Spinal cord (tissue), 10 donors: ENCODE results near the gene DNAH2. TPM values are rescaled to one million over a fixed set of nuclear protein-coding genes. Genes with fewer than 3 reads are reported as not detected.
"Not testable (repeated sequence)": the region's sequence is repeated elsewhere in the genome, so short reads cannot be mapped to it uniquely, and the experiment has no call there.

ENCODE experiments used
- DNase-seq, 6 donors: peaks; one replicate each; pipeline versions ENCODE4 v3.0.0 to v3.0.0-alpha.2; 2013 to 2015; ENCODE audit warnings: low spot score in 6 of 6, low read depth in 4 of 6
- H3K27ac ChIP-seq: one replicate; pipeline ENCODE4 v1.5.1; 2013; ENCODE audit warnings: low read depth, low read length, control low read depth
- H3K27me3 ChIP-seq: one replicate; pipeline ENCODE4 v1.6.1; 2013; ENCODE audit warnings: low read length; ENCODE audit not compliant: control insufficient read depth, insufficient read depth
- H3K36me3 ChIP-seq: one replicate; pipeline ENCODE4 v1.6.1; 2013; ENCODE audit warnings: low read length; ENCODE audit not compliant: control insufficient read depth, insufficient read depth
- H3K4me1 ChIP-seq: one replicate; pipeline ENCODE4 v1.6.1; 2013; ENCODE audit warnings: low read length; ENCODE audit not compliant: control insufficient read depth, insufficient read depth
- H3K4me3 ChIP-seq: one replicate; pipeline ENCODE4 v1.5.1; 2013; ENCODE audit warnings: low read depth, low read length, control low read depth
- H3K9me3 ChIP-seq: one replicate; pipeline ENCODE4 v1.6.1; 2013; ENCODE audit warnings: low read length; ENCODE audit not compliant: control insufficient read depth, insufficient read depth
- WGBS: methylation state at CpG from one replicate; pipeline ENCODE4 v1.1.5; 2013; ENCODE audit warnings: missing lambda C conversion rate; ENCODE audit not compliant: insufficient coverage; 5-methylcytosine and 5-hydroxymethylcytosine counted together
- polyA plus RNA-seq, 2 donors: library from polyadenylated mRNA; unstranded; fragments of 120-200 nt; gene quantifications; one replicate each; pipeline ENCODE4 v1.2.1, GENCODE V29; 2013; ENCODE audit not compliant: insufficient read length in 2 of 2
- total RNA-seq, 2 donors: library from RNA; depleted of rRNA in 1 of 2; stranded (reverse); fragments of 120-200 nt in 1 of 2; fragments of >200 nt in 1 of 2; gene quantifications; one replicate each; pipeline versions ENCODE4 v1.2.3 to v1.2.4, GENCODE V29; 2013 to 2014
- donor health status: healthy.

The DNAH2 gene
- total and polyA plus RNA-seq, 4 donors, result 1.3 to 3.2 (median 2.9) TPM

DNA sequence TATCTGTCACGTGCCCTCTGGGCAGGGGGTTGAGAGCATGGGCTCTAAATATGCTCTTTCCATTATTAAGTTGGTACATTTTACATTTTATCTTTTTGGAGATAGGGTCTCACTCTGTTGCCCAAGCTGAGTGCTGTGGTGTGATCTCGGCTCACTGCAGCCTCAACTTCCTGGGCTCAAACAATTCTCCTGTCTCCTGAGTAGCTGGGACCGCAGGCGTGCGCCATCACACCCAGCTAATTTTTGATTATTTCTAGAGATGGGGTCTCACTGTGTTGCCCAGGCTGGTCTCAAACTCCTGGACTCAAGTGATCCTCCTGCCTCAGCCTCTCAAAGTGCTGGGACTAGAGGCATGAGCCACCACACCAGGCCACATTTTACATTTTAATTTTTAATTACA is 72.6 kb downstream of the DNAH2 start:
- Histone ChIP-seq H3K27me3 (no peaks in the 10 kb centered on the region), H3K9me3 (no peaks in the 10 kb centered on the region), H3K36me3 (peaks cover 9% of the 10 kb centered on the region), H3K4me3 (no peak overlapping the region), H3K4me1 (no peaks in the 10 kb centered on the region), H3K27ac (no peak overlapping the region)
- WGBS, result no CpG with 5 or more reads among the region's 5 CpGs
- DNase-seq, result no peak

DNA sequence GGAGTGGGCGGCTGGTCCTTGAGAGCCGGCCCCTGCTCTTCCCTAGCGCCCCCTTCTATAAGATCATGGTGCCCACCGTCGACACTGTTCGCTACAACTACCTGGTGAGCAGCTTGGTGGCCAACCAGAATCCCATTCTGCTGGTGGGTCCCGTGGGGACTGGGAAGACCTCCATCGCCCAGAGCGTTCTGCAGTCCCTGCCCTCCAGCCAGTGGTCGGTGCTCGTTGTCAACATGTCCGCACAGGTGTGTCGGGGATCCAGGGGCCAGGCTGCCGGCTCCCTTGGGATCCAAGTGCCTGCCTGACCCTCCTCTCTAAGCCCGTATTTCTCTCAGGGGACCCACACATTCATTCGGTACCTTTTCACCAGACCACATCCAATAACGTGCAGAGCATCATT is 75.1 kb downstream of the DNAH2 start:
- Histone ChIP-seq H3K27ac (no peak overlapping the region), H3K27me3 (no peaks in the 10 kb centered on the region), H3K36me3 (peaks cover 9% of the 10 kb centered on the region), H3K9me3 (no peaks in the 10 kb centered on the region), H3K4me3 (no peak overlapping the region), H3K4me1 (no peaks in the 10 kb centered on the region)
- 94% methylated on average over 17 of the region's 17 CpGs for WGBS
- no peak for DNase-seq

DNA sequence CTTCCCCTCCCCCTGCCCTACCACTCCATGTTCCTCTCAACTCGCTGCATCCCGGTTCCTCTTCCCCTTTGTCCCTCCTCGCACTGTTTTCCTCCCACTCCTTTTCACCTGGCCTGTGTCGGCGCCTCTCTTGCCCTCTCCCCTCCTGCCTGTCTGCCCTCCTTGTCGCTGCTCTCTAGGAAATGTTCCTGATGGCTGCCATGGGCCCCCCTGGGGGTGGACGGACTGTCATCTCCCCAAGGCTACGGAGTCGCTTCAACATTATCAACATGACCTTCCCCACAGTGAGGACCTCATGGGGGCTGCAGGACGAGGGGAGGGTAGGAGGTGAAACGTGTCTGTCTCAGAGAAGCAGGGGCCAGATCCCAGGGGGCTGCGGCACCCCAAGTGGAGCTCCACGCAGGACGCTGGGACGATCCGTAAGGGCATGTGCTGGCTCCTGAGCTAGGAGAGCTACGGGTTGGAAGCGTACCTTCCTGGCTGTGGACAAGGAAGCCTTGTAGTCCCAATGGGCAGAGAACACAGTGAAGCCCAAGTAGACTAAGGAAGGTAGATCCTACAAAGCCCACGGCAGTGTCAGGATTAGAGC is 76.6 kb downstream of the DNAH2 start:
- no peaks in the 10 kb centered on the region for H3K4me1 ChIP-seq
- H3K9me3 ChIP-seq, result no peaks in the 10 kb centered on the region
- 55% methylated on average over 15 of the region's 19 CpGs for WGBS
- no peak overlapping the region for H3K27ac ChIP-seq
- peaks cover 9% of the 10 kb centered on the region for H3K36me3 ChIP-seq
- no peaks in the 10 kb centered on the region for H3K27me3 ChIP-seq
- H3K4me3 ChIP-seq, result no peak overlapping the region
- DNase-seq, result no peak

DNA sequence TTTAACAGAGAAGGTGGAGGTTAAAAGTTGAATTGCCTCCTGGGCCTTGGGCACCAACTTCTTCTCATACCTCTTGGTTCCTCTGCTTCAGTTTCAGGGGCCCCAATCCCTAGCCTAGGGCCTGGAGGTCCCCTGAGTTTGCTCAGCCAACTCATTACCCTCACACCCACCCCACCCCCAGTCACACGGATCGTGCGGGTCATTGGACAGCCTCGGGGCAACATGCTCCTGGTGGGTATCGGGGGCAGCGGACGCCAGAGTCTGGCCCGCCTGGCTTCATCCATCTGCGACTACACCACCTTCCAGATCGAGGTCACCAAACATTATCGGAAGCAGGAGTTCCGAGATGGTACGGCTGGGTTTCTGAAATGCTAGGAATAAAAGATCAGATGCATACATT is 80.4 kb downstream of the DNAH2 start:
- Histone ChIP-seq H3K27me3 (no peaks in the 10 kb centered on the region), H3K4me3 (no peak overlapping the region), H3K36me3 (peaks cover 4% of the 10 kb centered on the region), H3K4me1 (no peaks in the 10 kb centered on the region), H3K27ac (no peak overlapping the region), H3K9me3 (no peaks in the 10 kb centered on the region)
- DNase-seq, result no peak
- WGBS, result 91% methylated on average over 13 of the region's 13 CpGs

DNA sequence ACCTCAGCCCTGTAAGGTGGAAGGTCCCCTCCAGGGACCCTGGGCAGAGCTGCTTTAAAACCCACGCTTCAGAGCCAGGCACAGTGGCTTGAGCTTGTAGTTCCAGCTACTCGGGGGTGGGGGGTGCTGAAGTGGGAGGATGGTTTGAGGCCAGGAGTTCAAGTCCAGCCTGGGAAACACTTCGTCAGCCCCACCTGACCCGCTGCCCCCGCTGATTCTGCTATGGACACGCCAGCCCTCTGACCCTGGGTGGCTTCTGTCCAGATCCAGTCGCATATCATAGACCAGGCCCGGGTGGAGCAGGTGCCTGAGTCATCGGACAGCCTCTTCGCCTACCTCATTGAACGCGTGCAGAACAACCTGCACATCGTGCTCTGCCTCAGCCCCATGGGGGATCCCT is 81.3 kb downstream of the DNAH2 start:
- Histone ChIP-seq H3K36me3 (peaks cover 4% of the 10 kb centered on the region), H3K4me3 (no peak overlapping the region), H3K27me3 (no peaks in the 10 kb centered on the region), H3K9me3 (no peaks in the 10 kb centered on the region), H3K4me1 (no peaks in the 10 kb centered on the region), H3K27ac (no peak overlapping the region)
- 84% methylated on average over 13 of the region's 13 CpGs for WGBS
- DNase-seq, result no peak

DNA sequence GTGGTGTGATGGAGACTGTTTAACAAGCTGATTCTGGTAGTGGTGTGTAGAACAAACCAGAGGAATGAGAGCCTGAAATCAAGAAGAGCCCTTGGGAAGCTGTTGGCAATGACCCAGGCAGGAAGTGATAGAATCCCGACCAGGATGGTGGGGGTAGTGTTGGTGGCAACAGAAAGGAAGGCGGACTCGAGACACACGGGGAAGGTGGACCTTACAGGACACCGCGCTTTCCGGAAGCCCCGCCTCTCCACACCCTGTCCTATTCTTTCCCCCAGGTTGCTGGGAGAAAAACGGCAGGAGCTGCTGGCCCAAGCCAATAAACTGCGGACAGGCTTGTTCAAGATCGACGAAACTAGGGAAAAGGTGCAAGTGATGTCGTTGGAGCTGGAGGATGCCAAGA is 86.4 kb downstream of the DNAH2 start:
- H3K36me3 ChIP-seq, result peaks cover 3% of the 10 kb centered on the region
- H3K4me3 ChIP-seq, result no peak overlapping the region
- H3K27me3 ChIP-seq, result no peaks in the 10 kb centered on the region
- H3K27ac ChIP-seq, result no peak overlapping the region
- no peaks in the 10 kb centered on the region for H3K9me3 ChIP-seq
- no peak for DNase-seq
- WGBS, result 54% methylated on average over 12 of the region's 13 CpGs
- H3K4me1 ChIP-seq, result no peaks in the 10 kb centered on the region

DNA sequence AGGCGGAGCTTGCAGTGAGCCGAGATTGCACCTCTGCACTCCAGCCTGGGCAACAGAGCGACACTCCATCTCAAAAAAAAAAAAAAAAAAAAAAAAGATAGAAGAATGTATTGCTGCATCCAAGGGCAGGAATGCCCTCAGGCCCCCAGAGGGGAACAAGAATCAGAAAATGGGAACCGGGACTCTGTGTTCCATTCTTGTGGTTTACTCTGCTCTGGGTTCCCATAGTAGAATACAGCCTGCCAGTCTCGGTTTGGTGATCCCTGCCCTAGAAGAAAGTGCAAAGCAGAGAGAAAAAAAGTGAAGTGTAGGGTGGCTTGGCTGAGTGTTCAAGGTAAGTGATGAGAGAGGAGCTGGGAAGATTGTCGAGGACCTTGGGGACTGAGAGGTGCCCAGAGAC is 89.0 kb downstream of the DNAH2 start:
- no peaks in the 10 kb centered on the region for H3K9me3 ChIP-seq
- DNase-seq, result no peak
- no peaks in the 10 kb centered on the region for H3K4me1 ChIP-seq
- WGBS, result 85% methylated on average over 3 of the region's 6 CpGs
- H3K27ac ChIP-seq, result no peak overlapping the region
- peaks cover 3% of the 10 kb centered on the region for H3K36me3 ChIP-seq
- no peaks in the 10 kb centered on the region for H3K27me3 ChIP-seq
- H3K4me3 ChIP-seq, result no peak overlapping the region

DNA sequence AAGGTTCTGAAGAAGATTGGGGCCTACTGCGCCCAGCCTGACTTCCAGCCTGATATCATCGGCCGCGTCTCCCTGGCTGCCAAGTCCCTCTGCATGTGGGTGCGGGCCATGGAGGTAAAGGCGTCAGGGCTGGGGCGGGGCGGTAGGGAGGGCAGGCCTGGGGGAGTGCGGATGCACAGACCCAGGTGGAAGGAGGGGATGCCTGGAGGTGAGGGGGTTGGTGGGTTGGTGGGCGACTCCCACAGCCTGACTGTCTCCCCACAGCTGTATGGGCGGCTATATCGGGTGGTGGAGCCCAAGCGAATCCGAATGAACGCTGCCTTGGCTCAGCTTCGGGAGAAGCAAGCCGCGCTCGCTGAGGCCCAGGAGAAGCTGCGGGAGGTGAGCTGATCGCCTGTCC is 89.7 kb downstream of the DNAH2 start:
- 87% methylated on average over 20 of the region's 21 CpGs for WGBS

DNA sequence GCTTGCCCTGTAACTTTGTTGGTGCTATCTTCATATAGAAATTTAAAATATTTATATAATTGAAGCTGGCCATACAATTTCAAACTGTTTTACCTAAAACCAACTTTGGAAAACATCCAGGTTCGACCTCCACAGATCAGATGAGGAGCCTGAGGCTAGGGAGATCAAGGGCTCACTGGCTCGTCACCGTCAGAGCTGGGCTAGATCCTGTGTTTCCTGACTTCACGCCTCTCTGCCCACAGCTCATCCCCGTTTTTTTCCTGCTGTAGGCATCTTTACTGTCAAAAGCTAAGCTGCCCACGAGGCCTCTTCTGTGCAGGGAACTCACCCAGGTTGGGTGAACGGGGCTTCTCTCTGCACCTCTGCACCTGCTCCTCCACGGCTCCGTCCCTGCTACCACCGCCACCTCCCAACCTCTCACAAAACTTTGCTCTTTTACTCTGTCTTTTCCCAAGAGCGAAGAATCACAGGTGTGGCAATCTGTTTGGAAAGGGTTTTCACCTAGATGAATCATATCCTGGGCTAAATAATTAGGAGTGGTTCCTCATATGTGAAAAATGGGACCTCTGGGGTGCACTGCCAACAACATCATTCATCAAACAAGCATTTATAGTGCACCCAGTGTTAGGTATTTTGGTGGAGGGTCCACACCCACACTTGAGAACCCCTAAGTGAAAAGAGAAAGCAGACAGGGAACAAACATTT is 91.7 kb downstream of the DNAH2 start:
- DNase-seq, result no peak
- H3K27ac ChIP-seq, result no peak overlapping the region
- H3K36me3 ChIP-seq, result peaks cover 3% of the 10 kb centered on the region
- no peaks in the 10 kb centered on the region for H3K9me3 ChIP-seq
- no peak overlapping the region for H3K4me3 ChIP-seq
- 67% methylated on average over 7 of the region's 11 CpGs for WGBS
- no peaks in the 10 kb centered on the region for H3K27me3 ChIP-seq
- no peaks in the 10 kb centered on the region for H3K4me1 ChIP-seq

More for the DNA sequence above, 89.7 kb downstream of the DNAH2 start:
- Histone ChIP-seq H3K27ac (no peak overlapping the region), H3K9me3 (no peaks in the 10 kb centered on the region), H3K27me3 (no peaks in the 10 kb centered on the region), H3K4me1 (no peaks in the 10 kb centered on the region), H3K36me3 (peaks cover 3% of the 10 kb centered on the region), H3K4me3 (no peak overlapping the region)
- DNase-seq, result no peak

DNA sequence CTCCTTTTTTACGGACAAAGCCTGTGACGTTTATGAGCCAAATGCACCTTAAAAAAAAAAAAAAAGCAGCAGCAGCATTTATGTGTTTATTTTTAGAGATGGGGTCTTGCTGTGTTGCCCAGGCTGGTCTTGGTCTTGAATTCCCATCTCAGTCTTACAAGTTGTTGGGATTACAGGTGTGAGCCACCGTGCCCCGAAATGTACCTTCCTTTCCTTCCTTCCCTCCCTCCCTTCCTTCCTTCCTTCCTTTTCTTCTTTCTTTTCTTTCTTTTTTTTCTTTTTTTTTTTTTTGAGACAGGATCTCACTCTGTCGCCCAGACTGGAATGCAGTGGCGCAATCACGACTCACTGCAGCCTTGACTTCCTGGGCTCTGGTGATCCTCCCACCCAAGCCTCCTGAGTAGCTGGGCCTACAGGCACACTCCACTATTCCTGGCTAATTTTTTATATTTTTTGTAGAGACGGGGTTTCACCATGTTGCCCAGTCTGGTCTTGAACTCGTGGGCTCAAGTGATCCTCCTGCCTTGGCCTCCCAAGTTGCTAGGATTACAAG is 92.3 kb downstream of the DNAH2 start:
- 90% methylated on average over 5 of the region's 9 CpGs for WGBS
- H3K27me3 ChIP-seq, H3K4me3 ChIP-seq, H3K36me3 ChIP-seq, H3K9me3 ChIP-seq, H3K27ac ChIP-seq, H3K4me1 ChIP-seq, DNase-seq: not testable (repeated sequence)
